ENCODE measurements around the gene PAN3.

Gene PAN3

GRCh38 chr13:28172947-28173346 is 34.6 kb downstream of the PAN3 start:
- no peak overlapping the region for H3K4me3 Mint-ChIP-seq
- peak overlapping the region in 1 of 2 donors; percentile 48 for H3K27ac Mint-ChIP-seq
- H3K4me1 Mint-ChIP-seq = peaks cover 28% of the 10 kb centered on the region
- H3K9me3 Mint-ChIP-seq = no peaks in the 10 kb centered on the region
- no peaks in the 10 kb centered on the region for H3K27me3 Mint-ChIP-seq
- no peak for ATAC-seq
- no peak for DNase-seq

- ATAC-seq (peak; percentile 23), DNase-seq (no peak)
- Mint-ChIP-seq H3K4me3 (no peak overlapping the region), H3K27me3 (no peaks in the 10 kb centered on the region), H3K27ac (peak overlapping the region in 1 of 2 donors; percentile 44), H3K4me1 (peaks cover 28% of the 10 kb centered on the region), H3K9me3 (no peaks in the 10 kb centered on the region)
Observed at GRCh38 chr13:28173793-28174192, 35.4 kb downstream of the PAN3 start.

DNA sequence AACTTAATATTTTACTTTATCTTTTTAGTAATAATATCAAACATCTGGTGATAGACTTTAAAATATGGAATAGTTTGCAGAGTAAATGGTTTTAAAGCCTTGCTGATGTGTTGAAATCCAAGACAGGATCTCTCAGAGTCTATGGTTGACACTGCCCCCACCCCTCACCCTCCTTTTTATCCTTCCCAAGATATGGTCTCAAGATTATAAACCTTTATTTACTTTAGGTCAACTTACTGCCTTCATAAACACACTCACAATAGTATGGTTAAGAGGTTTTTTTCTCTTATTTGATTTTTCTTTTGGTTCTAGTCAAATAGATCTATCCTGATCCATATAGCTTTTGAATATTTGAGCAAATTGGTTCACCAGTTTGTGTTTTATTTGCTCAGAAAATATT is 39.0 kb downstream of the PAN3 start:
- no peaks in the 10 kb centered on the region for H3K27me3 Mint-ChIP-seq
- ATAC-seq (no peak), DNase-seq (no peak)
- peaks cover 30% of the 10 kb centered on the region for H3K4me1 Mint-ChIP-seq
- H3K27ac Mint-ChIP-seq = peak overlapping the region in 1 of 2 donors; percentile 33
- no peak overlapping the region for H3K4me3 Mint-ChIP-seq
- no peaks in the 10 kb centered on the region for H3K9me3 Mint-ChIP-seq

DNA sequence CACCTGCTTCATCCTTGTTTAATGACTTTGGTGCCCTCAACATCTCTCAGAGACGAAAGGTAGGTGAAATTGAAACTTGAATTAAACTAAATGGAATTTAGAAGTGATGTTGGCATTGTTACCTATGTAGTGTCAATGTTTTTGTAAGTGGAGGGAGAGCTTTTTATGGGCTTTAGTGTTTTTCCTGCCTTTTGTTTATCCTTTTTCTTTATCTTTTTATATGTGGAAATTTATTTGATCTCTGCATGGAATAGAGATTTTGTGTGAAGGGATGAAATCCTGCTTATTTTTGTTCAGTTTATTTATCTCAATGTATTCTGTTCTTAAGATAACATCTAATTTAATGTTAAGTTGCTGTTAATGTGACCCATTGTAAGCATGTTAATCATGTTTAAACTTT is 39.5 kb downstream of the PAN3 start:
- ATAC-seq (no peak), DNase-seq (no peak)
- Mint-ChIP-seq H3K4me1 (peaks cover 26% of the 10 kb centered on the region), H3K4me3 (no peak overlapping the region), H3K27me3 (no peaks in the 10 kb centered on the region), H3K9me3 (no peaks in the 10 kb centered on the region), H3K27ac (no peak overlapping the region)

GRCh38 chr13:28179974-28180373 is 41.6 kb downstream of the PAN3 start:
- H3K27ac Mint-ChIP-seq = no peak overlapping the region
- DNase-seq (no peak), ATAC-seq (no peak)
- H3K9me3 Mint-ChIP-seq = no peaks in the 10 kb centered on the region
- no peaks in the 10 kb centered on the region for H3K27me3 Mint-ChIP-seq
- H3K4me1 Mint-ChIP-seq = peaks cover 21% of the 10 kb centered on the region
- H3K4me3 Mint-ChIP-seq = no peak overlapping the region

GRCh38 chr13:28181413-28181812 is 43.1 kb downstream of the PAN3 start:
- no peaks in the 10 kb centered on the region for H3K27me3 Mint-ChIP-seq
- H3K4me1 Mint-ChIP-seq = peaks cover 25% of the 10 kb centered on the region
- H3K9me3 Mint-ChIP-seq = no peaks in the 10 kb centered on the region
- DNase-seq = no peak
- no peak overlapping the region for H3K27ac Mint-ChIP-seq
- H3K4me3 Mint-ChIP-seq = no peak overlapping the region
- no peak for ATAC-seq

DNA sequence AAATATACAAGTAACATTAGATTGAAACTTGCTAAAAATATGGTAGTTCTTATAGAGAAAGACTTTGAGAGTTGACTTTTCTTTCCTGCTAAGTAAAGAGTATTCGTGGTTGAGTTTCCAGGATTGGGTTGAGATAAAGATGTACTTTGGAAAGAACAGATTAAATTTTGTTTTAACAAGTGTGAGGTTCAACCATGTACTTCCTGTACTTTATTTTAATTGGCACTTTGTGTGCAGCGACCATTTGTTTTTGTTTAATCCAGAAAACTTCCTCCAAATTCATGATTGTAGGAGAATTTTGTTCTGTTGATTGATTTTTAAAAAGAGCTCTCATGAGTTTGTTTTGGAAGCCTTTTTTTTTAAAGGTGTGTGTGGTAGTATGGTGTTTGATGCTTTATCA is 46.9 kb downstream of the PAN3 start:
- no peak overlapping the region for H3K4me3 Mint-ChIP-seq
- DNase-seq = no peak
- peaks cover 25% of the 10 kb centered on the region for H3K4me1 Mint-ChIP-seq
- no peak overlapping the region for H3K27ac Mint-ChIP-seq
- no peaks in the 10 kb centered on the region for H3K27me3 Mint-ChIP-seq
- ATAC-seq = no peak
- no peaks in the 10 kb centered on the region for H3K9me3 Mint-ChIP-seq

GRCh38 chr13:28199089-28199488 is 60.7 kb downstream of the PAN3 start:
- H3K27me3 Mint-ChIP-seq = no peaks in the 10 kb centered on the region
- no peak for ATAC-seq

DNA sequence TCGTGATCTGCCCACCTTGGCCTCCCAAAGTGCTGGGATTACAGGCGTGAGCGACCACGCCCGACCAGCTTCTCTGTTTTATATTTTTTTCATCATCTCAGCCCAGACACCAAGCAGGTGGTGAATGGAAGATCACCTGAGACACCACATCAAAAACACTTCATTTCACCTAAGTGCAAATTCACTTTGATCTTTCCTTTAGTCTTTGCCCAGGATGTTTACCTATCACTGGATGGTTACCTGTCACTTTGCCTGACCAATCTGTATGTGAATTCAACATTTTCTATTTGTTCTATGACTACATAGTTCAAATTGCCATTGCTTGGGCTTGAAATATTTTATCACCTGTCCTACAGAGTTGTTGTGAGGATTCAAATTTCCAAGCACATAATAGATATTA is 65.7 kb downstream of the PAN3 start:
- Mint-ChIP-seq H3K9me3 (no peaks in the 10 kb centered on the region), H3K4me3 (no peak overlapping the region), H3K27ac (no peak overlapping the region), H3K27me3 (no peaks in the 10 kb centered on the region), H3K4me1 (peaks cover 41% of the 10 kb centered on the region)
- ATAC-seq (no peak), DNase-seq (no peak)

More at GRCh38 chr13:28199089-28199488, 60.7 kb downstream of the PAN3 start:
- no peak overlapping the region for H3K4me3 Mint-ChIP-seq
- no peak overlapping the region for H3K27ac Mint-ChIP-seq
- no peaks in the 10 kb centered on the region for H3K9me3 Mint-ChIP-seq
- no peak for DNase-seq
- peaks cover 10% of the 10 kb centered on the region for H3K4me1 Mint-ChIP-seq

- DNase-seq = peak; percentile 3 to 65
- peak; percentile 98 for ATAC-seq
- peak overlapping the region in 1 of 2 donors; percentile 74 for H3K27ac Mint-ChIP-seq
- H3K27me3 Mint-ChIP-seq = no peaks in the 10 kb centered on the region
- H3K9me3 Mint-ChIP-seq = no peaks in the 10 kb centered on the region
- H3K4me3 Mint-ChIP-seq = peak overlapping the region; percentile 1 to 18
- H3K4me1 Mint-ChIP-seq = peaks cover 41% of the 10 kb centered on the region
Observed at GRCh38 chr13:28204690-28205443, 66.5 kb downstream of the PAN3 start.

GRCh38 chr13:28218679-28219078 is 80.3 kb downstream of the PAN3 start:
- Mint-ChIP-seq H3K27ac (no peak overlapping the region), H3K4me3 (no peak overlapping the region), H3K4me1 (peaks cover 4% of the 10 kb centered on the region), H3K9me3 (peaks cover 0 to 8% of the 10 kb centered on the region in 2 donors), H3K27me3 (no peaks in the 10 kb centered on the region)
- ATAC-seq (no peak), DNase-seq (no peak)

DNA sequence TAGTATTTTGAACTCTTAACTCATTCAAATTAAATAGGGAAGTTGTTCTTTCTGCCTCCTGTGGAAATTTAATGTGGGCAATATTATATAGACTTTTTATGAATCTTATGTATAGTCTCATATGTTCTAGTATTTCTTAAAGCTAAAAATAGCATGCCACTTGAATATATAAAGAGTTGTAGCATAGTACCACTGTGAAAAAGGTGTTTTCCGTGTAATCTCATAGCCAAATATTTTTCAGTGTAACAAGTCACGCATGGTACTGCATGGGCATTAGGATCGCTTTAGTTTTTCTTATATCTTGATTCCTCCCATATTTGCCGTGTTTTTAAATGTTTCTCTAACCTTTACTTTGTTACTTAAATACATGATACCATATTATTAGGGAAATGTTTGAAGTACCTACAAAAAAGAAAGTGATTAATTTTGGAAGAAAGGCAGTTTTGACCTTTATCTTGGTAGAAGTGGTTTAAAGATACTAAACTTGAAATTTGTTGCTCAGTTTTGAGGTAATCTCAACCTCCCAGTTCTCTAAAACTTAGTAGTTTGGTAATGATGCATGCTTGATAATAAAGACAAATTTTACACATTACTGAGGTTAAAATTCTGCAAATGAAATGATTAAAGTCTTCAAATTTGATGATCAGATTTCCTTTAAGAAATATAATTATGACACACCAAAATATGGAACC is 81.2 kb downstream of the PAN3 start:
- H3K9me3 Mint-ChIP-seq = peaks cover 0 to 3% of the 10 kb centered on the region in 2 donors
- ATAC-seq (no peak), DNase-seq (no peak)
- no peaks in the 10 kb centered on the region for H3K27me3 Mint-ChIP-seq
- H3K4me1 Mint-ChIP-seq = peaks cover 4% of the 10 kb centered on the region
- H3K4me3 Mint-ChIP-seq = no peak overlapping the region
- no peak overlapping the region for H3K27ac Mint-ChIP-seq

GRCh38 chr13:28220166-28220565 is 81.8 kb downstream of the PAN3 start:
- no peak for ATAC-seq
- DNase-seq = no peak
- peaks cover 4% of the 10 kb centered on the region for H3K4me1 Mint-ChIP-seq
- no peaks in the 10 kb centered on the region for H3K9me3 Mint-ChIP-seq
- no peaks in the 10 kb centered on the region for H3K27me3 Mint-ChIP-seq
- H3K4me3 Mint-ChIP-seq = no peak overlapping the region
- no peak overlapping the region for H3K27ac Mint-ChIP-seq

- no peaks in the 10 kb centered on the region for H3K4me1 Mint-ChIP-seq
- H3K27ac Mint-ChIP-seq = no peak overlapping the region
- no peaks in the 10 kb centered on the region for H3K9me3 Mint-ChIP-seq
- H3K27me3 Mint-ChIP-seq = no peaks in the 10 kb centered on the region
- no peak for DNase-seq
- ATAC-seq = no peak
- H3K4me3 Mint-ChIP-seq = no peak overlapping the region
Observed at GRCh38 chr13:28229522-28230411, 91.4 kb downstream of the PAN3 start.

DNA sequence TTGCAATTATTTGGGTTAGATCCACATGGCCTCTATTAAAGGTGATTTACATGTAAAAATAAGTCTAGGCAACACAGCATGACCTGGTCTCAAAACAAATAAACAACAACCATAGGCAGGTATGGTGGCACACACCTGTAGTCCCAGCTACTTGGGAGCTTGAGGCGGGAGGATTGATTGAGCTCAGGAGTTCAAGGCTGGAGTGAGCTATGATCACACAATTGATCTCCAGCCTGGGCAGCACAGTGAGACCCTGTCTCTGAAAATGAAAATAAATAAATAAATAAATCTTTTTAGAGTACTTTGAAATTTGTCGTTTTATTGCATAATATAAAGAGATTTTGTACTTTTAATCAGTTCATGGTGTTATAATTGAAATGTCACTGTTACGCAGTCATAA is 93.3 kb downstream of the PAN3 start:
- DNase-seq (no peak), ATAC-seq (no peak)
- no peaks in the 10 kb centered on the region for H3K27me3 Mint-ChIP-seq
- H3K27ac Mint-ChIP-seq = no peak overlapping the region
- no peak overlapping the region for H3K4me3 Mint-ChIP-seq
- H3K4me1 Mint-ChIP-seq = no peaks in the 10 kb centered on the region
- no peaks in the 10 kb centered on the region for H3K9me3 Mint-ChIP-seq

- Mint-ChIP-seq H3K4me1 (no peaks in the 10 kb centered on the region), H3K27ac (no peak overlapping the region), H3K27me3 (no peaks in the 10 kb centered on the region), H3K4me3 (no peak overlapping the region), H3K9me3 (no peaks in the 10 kb centered on the region)
- ATAC-seq = no peak
- no peak for DNase-seq
Observed at GRCh38 chr13:28237944-28238343, 99.6 kb downstream of the PAN3 start.
